Endodermal cell (in vitro differentiated cells): ENCODE results near the gene GALM. TPM values are rescaled to one million over a fixed set of nuclear protein-coding genes. Genes with fewer than 3 reads are reported as not detected.

Source experiments
- DNase-seq: peaks from one replicate; pipeline ENCODE4 v3.0.0-alpha.2; 2017
- H3K27ac ChIP-seq: 2 replicates; pipeline ENCODE4 v1.5.1; 2013; ENCODE audit warnings: mild to moderate bottlenecking, low read depth, low read length, moderate library complexity
- H3K27me3 ChIP-seq: 2 replicates; pipeline ENCODE4 v1.6.1; 2013; ENCODE audit warnings: mild to moderate bottlenecking, low read length, moderate library complexity; ENCODE audit not compliant: insufficient read depth, control insufficient read depth, poor library complexity, severe bottlenecking
- H3K36me3 ChIP-seq: 2 replicates; pipeline ENCODE4 v1.7.0; 2013; ENCODE audit warnings: mild to moderate bottlenecking, low read length, moderate library complexity; ENCODE audit not compliant: control insufficient read depth, insufficient read depth
- H3K4me1 ChIP-seq: one replicate; pipeline ENCODE4 v1.7.0; 2013; ENCODE audit warnings: low read length; ENCODE audit not compliant: control insufficient read depth, insufficient read depth
- H3K4me3 ChIP-seq: 2 replicates; pipeline ENCODE4 v1.5.1; 2013; ENCODE audit warnings: mild to moderate bottlenecking, low read length, moderate library complexity
- H3K9ac ChIP-seq: 2 replicates; pipeline ENCODE4 v1.6.1; 2013; ENCODE audit warnings: mild to moderate bottlenecking, low read length, moderate library complexity; ENCODE audit not compliant: poor library complexity, severe bottlenecking; ENCODE audit errors: extremely low read depth
- H3K9me3 ChIP-seq: 2 replicates; pipeline ENCODE4 v1.6.1; 2013; ENCODE audit warnings: mild to moderate bottlenecking, low read length, moderate library complexity; ENCODE audit not compliant: control insufficient read depth
- H3K27ac Mint-ChIP-seq: 2 replicates; pipeline ENCODE4 v1.8.0; 2020; ENCODE audit warnings: mixed read lengths
- H3K27me3 Mint-ChIP-seq: 2 replicates; pipeline ENCODE4 v1.8.0; 2021; ENCODE audit warnings: mild to moderate bottlenecking, mixed read lengths; ENCODE audit not compliant: insufficient read depth
- H3K36me3 Mint-ChIP-seq: 2 replicates; pipeline ENCODE4 v1.8.0; 2020; ENCODE audit warnings: low read depth, mixed read lengths
- H3K4me1 Mint-ChIP-seq: 2 replicates; pipeline ENCODE4 v1.8.0; 2020; ENCODE audit warnings: mixed read lengths
- H3K4me3 Mint-ChIP-seq: 2 replicates; pipeline ENCODE4 v1.8.0; 2020; ENCODE audit warnings: mild to moderate bottlenecking, moderate library complexity, mixed read lengths
- H3K9me3 Mint-ChIP-seq: 2 replicates; pipeline ENCODE4 v1.8.0; 2020; ENCODE audit warnings: mild to moderate bottlenecking, mixed read lengths
- CTCF ChIP-seq: fragments of 200-600 bp; sonication (generic); conservative IDR thresholded peaks from 2 replicates; pipeline ENCODE4 v1.5.0; 2021; ENCODE audit warnings: antibody characterized with exemption, mild to moderate bottlenecking
- WGBS, 2 experiments: methylation state at CpG; one replicate each; pipeline versions ENCODE4 v1.1.5 to v1.1.7; 2013; ENCODE audit warnings: missing lambda C conversion rate in 2 of 2, mixed read lengths in 1 of 2; ENCODE audit not compliant: insufficient coverage in 1 of 2, insufficient read length in 1 of 2; 5-methylcytosine and 5-hydroxymethylcytosine counted together
- total RNA-seq, 2 donors: library from RNA; stranded (reverse); fragmentation: NEBNext Ultra II Directional in 1 of 2; extraction: Animal tissue kit (Norgen Biotek cat#: 25700) in 1 of 2; gene quantifications; 2 replicates in 1 of 2; 3 replicates in 1 of 2; pipeline ENCODE4 v1.2.1, GENCODE V29; 2021

Gene GALM
- total RNA-seq, 2 donors from 2014 or later = 14.2 to 16.2 TPM

- no peak for DNase-seq
- no peaks in the 10 kb centered on the region for H3K9me3 Mint-ChIP-seq
- no peak overlapping the region for H3K27ac Mint-ChIP-seq
- no peak for TF ChIP-seq CTCF
- no peaks in the 10 kb centered on the region for H3K27me3 Mint-ChIP-seq
- no peaks in the 10 kb centered on the region for H3K4me1 Mint-ChIP-seq
- Histone ChIP-seq H3K9me3 (no peaks in the 10 kb centered on the region), H3K27me3 (no peaks in the 10 kb centered on the region), H3K36me3 (no peaks in the 10 kb centered on the region), H3K27ac (no peak overlapping the region), H3K9ac (no peak overlapping the region), H3K4me3 (no peak overlapping the region), H3K4me1 (no peaks in the 10 kb centered on the region)
- H3K4me3 Mint-ChIP-seq = no peak overlapping the region
- H3K36me3 Mint-ChIP-seq = no peaks in the 10 kb centered on the region
- 100% methylated on average over 1 of the region's 2 CpGs; no CpG with 5 or more reads in 1 of the 2 experiments for WGBS, 2 experiments
These were observed 97.3 kb downstream of the GALM start for GRCh38 chr2:38763228-38763627.

- 88 to 100% methylated on average over 2 to 4 of the region's 4 CpGs for WGBS, 2 experiments
- Histone ChIP-seq H3K36me3 (no peaks in the 10 kb centered on the region), H3K4me3 (no peak overlapping the region), H3K4me1 (no peaks in the 10 kb centered on the region), H3K27ac (no peak overlapping the region), H3K9me3 (no peaks in the 10 kb centered on the region), H3K9ac (no peak overlapping the region), H3K27me3 (no peaks in the 10 kb centered on the region)
- H3K9me3 Mint-ChIP-seq = no peaks in the 10 kb centered on the region
- no peak for TF ChIP-seq CTCF
- H3K36me3 Mint-ChIP-seq = no peaks in the 10 kb centered on the region
- DNase-seq = no peak
- H3K4me3 Mint-ChIP-seq = no peak overlapping the region
- no peak overlapping the region for H3K27ac Mint-ChIP-seq
- no peaks in the 10 kb centered on the region for H3K27me3 Mint-ChIP-seq
- no peaks in the 10 kb centered on the region for H3K4me1 Mint-ChIP-seq
These were observed 97.8 kb downstream of the GALM start for GRCh38 chr2:38763728-38764127.

GRCh38 chr2:38765149-38765548 is 99.2 kb downstream of the GALM start:
- Histone ChIP-seq H3K4me3 (no peak overlapping the region), H3K27me3 (no peaks in the 10 kb centered on the region), H3K27ac (no peak overlapping the region), H3K9ac (no peak overlapping the region), H3K4me1 (no peaks in the 10 kb centered on the region), H3K9me3 (no peaks in the 10 kb centered on the region), H3K36me3 (no peaks in the 10 kb centered on the region)
- DNase-seq = no peak
- Mint-ChIP-seq H3K27me3 (no peaks in the 10 kb centered on the region), H3K4me3 (no peak overlapping the region), H3K36me3 (no peaks in the 10 kb centered on the region), H3K27ac (no peak overlapping the region), H3K9me3 (no peaks in the 10 kb centered on the region), H3K4me1 (no peaks in the 10 kb centered on the region)
- 90 to 93% methylated on average over 2 to 4 of the region's 4 CpGs for WGBS, 2 experiments
- no peak for TF ChIP-seq CTCF
